Endothelial cell of umbilical vein (primary cell): ENCODE measurements around the gene TRANK1.

Experiments used
- EZH2 ChIP-seq: IDR thresholded peaks from 2 replicates; pipeline ENCODE4 v1.6.1; 2012; ENCODE audit warnings: borderline replicate concordance, low read depth, mild to moderate bottlenecking, moderate library complexity, low read length, inconsistent platforms; ENCODE audit not compliant: severe bottlenecking
- POLR2A ChIP-seq: IDR thresholded peaks from 2 replicates; pipeline ENCODE4 v1.6.1; 2012; ENCODE audit warnings: low read depth, mild to moderate bottlenecking, control low read depth, low read length
- POLR2AphosphoS5 ChIP-seq: IDR thresholded peaks from 2 replicates; pipeline ENCODE4 v1.6.1; 2012; ENCODE audit warnings: low read depth, mild to moderate bottlenecking, control low read depth, low read length, moderate library complexity; ENCODE audit not compliant: insufficient read depth
- TF ChIP-seq, protein P1 (sequence below), 2 donors: IDR thresholded peaks; 1 replicate in 1 of 2; 2 replicates in 1 of 2; pipeline ENCODE4 v1.5.1; 2011; ENCODE audit warnings: low read length in 2 of 2, mild to moderate bottlenecking in 2 of 2, moderate library complexity in 2 of 2, control low read depth in 1 of 2, inconsistent platforms in 1 of 2, low read depth in 1 of 2; ENCODE audit not compliant: insufficient read depth in 1 of 2; ENCODE audit errors: extremely low read depth in 1 of 2
- TF ChIP-seq, protein P2 (sequence below): IDR thresholded peaks from 2 replicates; pipeline ENCODE4 v1.6.1; 2011; ENCODE audit not compliant: insufficient read depth, insufficient read length

DNA sequence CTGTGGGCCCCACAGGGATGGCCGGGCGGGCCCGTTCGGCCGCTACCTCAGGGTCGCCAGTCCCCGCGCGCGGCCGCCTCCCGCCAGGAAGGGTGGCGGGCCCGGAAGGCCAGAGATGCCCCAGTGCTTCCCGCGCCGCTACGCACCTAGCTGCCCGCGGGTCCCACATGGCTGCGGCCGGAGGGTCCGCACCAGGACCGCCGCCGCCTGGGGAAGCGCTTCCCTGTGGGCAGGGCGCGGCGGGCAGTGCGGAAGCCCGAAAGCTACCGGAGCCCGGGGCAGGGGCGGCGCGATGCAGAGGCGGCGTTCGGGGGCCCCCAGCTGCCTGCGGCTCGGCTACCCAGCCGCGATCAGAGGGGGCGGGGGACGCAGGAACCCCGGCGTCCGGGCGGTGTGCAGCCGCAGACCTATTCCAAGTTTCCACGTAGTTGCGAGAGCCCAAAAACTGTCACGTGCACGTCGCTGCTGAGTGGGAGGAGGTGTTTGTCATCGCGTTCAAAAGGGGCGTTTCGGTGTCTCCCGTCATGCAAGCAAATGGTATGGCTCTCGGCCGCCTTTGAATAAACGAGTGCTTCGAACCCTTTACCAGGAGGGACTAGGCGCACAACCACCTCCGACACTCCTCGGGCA, at the start of gene TRANK1:
- TF ChIP-seq POLR2AphosphoS5 (peak; percentile 17), EZH2 (peak; percentile 43), POLR2A (no peak)
- TF ChIP-seq, protein P1, sequence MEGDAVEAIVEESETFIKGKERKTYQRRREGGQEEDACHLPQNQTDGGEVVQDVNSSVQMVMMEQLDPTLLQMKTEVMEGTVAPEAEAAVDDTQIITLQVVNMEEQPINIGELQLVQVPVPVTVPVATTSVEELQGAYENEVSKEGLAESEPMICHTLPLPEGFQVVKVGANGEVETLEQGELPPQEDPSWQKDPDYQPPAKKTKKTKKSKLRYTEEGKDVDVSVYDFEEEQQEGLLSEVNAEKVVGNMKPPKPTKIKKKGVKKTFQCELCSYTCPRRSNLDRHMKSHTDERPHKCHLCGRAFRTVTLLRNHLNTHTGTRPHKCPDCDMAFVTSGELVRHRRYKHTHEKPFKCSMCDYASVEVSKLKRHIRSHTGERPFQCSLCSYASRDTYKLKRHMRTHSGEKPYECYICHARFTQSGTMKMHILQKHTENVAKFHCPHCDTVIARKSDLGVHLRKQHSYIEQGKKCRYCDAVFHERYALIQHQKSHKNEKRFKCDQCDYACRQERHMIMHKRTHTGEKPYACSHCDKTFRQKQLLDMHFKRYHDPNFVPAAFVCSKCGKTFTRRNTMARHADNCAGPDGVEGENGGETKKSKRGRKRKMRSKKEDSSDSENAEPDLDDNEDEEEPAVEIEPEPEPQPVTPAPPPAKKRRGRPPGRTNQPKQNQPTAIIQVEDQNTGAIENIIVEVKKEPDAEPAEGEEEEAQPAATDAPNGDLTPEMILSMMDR (IDR thresholded peaks at IDR 0.05; ENCODE audit: extremely low read depth in 1 of 2, insufficient read depth in 1 of 2, low read depth in 1 of 2, low read length in 2 of 2) = no peak
- TF ChIP-seq, protein P2, sequence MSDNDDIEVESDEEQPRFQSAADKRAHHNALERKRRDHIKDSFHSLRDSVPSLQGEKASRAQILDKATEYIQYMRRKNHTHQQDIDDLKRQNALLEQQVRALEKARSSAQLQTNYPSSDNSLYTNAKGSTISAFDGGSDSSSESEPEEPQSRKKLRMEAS = no peak
